ENCODE results near the gene ALDH9A1.

GRCh38 chr1:165712764-165713163 lies 14.4 kb upstream of the ALDH9A1 start:
- TF ChIP-seq CTCF (IDR thresholded peaks at IDR 0.05; ENCODE audit: low read depth, low read length, poor library complexity, severe bottlenecking) = no peak
- no peak for TF ChIP-seq EZH2phosphoT487 (IDR thresholded peaks at IDR 0.05; ENCODE audit: borderline replicate concordance, low read length)

Data from DOHH2 (cell line).